Brain pericyte (primary cell): ENCODE results near the gene PDE4D.
"Not testable (repeated sequence)": the region's sequence is repeated elsewhere in the genome, so short reads cannot be mapped to it uniquely, and the experiment has no call there.

ENCODE experiments used
- DNase-seq: peaks from one replicate; pipeline ENCODE4 v3.0.0-alpha.2; 2012; ENCODE audit warnings: low read depth, low spot score

The PDE4D gene

DNA sequence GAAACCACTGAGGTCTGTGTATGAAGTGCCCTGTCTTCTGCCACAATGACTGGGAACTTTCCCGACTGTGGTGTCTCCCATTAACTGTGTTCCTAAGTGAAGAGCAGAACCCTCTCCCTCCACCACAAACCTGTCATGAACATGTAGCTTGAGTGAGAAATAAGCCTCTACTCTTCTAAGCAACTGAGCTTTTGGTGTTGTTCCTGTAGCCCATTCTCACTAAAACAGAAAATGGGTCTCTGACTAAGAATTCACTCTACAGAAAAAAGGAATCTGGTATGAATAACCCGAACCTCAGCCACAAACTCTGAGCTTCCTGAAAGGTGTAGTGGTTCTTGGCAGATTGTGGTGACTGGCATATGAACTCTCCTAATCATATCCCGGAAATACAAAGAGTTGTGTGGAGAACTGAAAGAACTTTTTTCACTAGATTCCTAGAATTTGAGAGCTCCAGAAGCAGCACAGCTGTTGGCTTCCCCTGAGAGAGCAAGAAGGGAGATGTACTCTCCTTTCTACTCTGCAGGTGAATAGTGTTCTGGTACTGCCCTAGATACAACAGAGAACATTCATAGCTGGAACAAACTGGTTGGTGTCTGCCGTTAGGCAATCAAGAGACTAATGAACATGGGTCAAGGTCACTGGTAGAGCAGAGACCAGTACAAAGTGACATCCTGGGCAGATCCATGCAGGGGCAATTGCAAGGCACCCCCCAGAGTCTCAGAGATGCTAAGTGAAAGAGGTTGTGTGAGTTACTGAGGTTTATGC is 283.8 kb downstream of the PDE4D start:
- DNase-seq: no peak

DNA sequence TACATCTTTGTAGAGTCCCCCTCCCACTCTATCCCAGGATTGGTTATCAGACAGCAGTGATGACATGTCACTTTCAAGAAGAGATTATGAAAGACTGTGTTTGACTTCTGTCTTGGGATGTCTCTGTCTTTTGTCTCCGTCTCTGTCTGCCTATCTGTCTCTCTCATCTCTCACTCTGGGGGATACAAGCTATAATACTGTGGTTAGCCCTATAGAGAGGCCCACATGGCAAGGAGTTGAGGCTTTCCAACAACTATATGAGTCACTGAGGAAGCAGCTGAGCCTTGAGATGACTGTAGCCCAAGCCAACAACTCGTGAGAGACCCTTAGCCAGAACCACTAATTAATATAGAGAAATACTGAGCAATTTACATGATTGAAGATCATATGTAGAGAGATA is 284.8 kb downstream of the PDE4D start:
- no peak for DNase-seq

DNA sequence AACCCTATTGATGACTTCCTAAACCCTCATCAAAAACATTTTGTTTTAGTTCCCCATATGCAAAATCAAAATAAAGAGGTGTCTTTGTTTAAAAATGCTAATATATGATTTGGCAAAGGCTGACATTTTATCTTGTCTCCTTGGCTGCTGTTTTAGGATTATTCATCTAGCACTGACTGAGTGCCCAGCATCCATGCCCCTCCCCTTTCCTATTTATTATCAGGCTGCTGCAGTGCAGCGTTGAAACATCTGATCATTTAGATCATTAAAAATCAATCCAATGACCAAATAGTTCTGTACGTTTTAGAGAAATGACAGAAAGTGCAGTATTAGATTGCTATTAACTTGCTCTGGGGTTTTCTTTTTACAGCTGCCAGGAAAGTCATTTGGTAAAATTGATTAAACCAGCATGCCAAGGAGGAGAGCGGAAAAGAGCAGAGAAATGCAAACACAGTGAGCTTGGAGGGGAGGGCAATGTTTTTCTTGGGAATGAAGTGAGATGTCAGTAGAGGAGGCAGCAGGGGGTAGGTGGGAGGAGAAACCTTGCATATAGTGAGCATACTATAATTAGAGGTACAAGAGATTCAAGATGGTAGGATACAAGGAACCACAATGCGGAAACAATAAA is 286.3 kb downstream of the PDE4D start:
- no peak for DNase-seq

DNA sequence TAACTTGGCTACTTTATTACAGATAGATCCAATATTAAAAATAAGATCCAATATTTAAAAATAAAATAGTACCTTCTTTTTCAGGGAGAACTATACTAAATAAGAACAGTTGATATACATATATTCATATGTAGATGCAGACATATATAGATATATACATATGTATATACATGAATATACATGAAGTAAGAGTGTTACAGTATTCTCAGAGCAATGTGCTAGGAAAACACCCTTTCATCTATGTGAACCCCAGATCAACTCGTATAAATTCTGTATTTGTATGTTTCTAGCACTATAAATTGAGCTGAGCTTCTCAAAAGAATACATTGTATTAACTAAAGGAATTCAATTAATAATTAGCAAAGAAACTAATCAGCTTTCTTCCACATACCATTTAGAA is 287.6 kb downstream of the PDE4D start:
- no peak for DNase-seq

DNA sequence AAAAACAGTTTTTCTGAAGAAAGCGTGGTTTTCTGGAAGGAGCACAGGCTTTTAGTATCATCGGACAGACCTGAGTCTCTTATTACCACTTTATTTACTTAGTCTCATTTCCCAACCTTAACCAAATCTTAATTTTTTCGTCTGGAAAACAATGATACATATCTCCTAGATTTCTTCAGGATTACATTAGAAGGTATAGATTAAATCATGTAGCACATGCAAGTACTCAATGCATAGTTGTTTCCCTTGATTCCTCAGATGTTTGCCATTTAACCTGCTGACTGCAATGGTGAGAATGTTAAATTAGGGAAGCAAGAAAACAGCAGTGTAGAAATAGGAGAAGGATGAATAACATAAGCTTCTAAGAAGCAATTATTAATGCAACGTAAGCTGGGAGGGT is 289.4 kb downstream of the PDE4D start:
- no peak for DNase-seq

DNA sequence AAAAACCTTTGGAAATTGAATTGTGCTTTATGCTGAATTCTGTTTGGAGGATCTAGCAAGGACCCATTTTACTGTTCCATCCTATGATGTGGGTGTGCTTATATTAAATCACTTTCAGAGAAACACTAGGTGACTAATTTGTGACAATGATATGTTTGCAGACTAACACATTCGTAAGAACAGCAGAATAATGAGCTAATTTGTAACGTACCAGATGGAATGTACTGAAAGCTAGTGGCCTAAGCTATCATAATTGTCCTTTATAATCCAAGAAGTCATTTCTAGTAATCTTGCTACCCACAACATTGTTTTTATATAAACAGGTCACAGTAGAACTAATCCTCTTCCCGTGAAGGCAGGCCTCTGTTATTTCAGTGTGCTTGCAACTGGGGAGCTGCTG is 292.5 kb downstream of the PDE4D start:
- no peak for DNase-seq

DNA sequence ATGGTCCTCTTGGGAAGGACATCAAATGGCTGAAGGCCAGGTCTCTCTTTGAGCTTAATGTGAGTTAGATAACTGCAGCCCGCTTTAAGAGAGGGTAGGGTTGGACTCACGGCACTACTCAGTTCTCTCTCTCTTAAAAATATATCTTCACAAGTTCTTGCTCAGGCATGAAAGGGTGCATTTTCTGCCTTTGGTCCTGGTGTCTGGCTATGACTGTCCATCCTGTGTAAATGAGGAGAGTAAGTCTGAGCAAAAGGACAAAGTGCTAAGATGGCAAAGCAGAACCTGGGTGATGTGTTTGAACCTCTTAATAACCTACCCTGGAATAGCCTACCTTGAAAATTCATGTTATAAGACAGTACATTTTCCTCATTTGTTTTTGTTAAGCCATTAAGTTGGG is 293.4 kb downstream of the PDE4D start:
- DNase-seq: no peak

DNA sequence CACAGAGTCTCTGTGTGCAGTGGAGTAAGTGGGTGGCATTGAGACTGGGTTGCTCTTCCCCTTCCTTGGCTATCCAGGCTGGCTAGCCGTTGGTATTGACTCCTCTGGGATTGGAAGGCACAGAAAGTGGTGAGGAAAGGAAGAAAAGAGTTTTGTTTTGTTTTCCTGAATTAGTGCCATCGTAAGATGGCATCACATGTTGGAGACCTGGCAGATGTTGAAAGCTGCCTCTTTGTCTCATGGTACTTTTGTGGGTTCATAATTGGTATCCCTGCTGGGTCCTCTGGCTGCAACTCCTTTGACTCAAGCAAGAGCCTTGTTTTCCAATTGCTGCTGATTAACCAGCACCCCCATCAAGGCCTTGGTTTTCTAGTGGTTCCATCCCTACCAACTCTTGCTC is 293.8 kb downstream of the PDE4D start:
- no peak for DNase-seq

DNA sequence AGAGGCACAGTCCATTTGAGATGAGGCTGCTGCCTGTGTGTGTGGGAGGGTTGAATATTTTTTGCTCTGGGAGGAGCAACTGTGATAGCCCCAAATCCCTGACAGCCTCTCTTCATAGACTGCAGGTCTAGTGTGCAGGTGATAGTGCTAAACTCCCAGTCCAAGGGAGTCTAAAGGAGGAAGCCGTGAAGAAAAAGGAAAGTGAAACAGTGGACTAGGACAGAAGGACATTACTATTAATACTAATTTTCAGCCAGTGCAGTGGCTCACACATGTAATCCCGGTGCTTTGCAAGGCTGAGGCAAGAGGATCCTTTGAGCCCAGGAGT is 295.0 kb downstream of the PDE4D start:
- DNase-seq: no peak

DNA sequence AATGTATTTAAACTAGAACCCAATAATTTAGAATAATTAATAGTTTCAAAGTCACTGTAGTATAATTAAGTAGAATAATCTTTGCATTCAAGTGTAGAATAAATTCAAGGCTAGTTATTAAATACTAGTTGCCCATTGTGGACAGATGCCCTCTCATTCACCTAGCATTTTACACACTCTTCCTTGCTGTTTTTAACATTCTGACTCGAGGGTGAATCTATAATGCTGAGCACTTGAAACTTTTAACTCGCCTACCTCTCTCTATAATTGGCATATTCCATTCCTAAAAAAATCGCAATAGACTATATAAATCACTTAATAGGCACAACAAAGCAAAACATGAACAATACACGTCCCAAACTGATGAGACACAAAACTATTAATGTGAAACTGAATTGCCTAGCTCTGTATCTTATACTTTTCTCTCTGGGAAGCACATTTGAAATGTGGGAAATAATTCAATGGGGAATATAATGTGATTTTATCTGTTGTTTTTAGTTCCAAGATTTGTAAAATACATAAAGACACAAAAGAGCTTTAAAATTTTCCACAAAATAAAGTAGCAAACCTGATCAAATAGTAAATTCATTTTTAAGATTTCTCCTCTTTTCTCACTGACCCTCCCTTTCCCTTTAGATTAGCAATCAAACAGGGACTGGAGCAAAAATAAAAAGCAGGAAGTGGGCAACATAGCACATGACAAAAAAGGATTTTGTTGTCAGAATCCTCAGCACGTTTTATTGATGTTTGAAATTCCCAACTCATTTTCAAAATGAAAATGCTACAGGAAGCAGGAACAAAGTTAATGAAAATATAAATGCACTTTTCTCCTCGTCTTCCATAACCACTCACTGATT is 295.6 kb downstream of the PDE4D start:
- no peak for DNase-seq

DNA sequence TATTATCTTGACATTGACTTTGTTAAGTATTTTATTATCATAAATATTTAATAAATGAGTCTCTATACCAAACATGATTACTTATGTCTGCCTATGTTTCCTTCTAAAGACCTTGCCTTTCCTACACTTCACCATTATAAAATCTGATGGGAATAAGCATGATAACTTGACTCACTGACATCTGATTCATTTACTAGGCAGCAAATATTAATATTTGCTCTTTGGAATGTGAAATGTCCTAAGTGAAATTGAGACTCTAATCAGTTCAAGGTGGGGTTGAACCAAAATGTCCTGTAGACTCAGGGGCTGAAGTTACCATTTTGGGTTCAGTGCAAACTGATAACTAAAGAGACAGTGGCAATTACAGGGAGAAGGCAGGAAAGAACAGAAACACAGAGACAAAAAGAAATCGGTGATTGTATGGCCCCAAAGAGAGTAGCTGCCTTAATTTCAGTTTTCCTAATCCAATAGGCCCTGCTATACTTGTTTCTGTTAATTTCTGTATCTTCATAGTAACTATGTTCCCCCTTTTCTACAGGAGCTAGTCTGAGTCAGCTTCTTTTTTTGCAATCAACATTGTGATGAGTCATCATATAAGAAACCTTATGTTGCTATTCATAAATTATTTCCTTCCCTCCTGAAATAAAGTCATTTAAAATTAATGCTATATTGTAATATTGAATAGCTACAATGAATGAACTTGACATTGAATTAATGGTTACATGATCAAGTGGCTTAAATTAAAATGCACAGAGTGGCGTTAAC is 296.8 kb downstream of the PDE4D start:
- DNase-seq: no peak

DNA sequence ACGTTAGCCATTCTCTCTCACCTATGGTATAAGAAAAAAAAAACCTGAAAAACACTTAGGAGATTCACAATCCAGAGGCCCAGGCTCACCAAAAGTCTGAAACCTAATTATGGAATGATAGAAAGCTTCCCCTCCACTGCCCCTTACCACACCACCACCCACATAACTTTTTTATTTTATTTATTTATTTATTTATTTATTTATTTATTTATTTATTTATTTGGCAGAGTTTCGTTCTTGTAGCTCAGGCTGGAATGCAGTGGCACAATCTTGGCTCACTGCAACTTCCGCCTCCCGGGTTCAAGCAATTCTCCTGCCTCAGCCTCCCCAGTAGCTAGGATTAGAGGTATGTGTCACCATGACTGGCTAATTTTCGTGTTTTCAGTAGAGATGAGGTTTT is 299.4 kb downstream of the PDE4D start:
- not testable (repeated sequence) for DNase-seq

DNA sequence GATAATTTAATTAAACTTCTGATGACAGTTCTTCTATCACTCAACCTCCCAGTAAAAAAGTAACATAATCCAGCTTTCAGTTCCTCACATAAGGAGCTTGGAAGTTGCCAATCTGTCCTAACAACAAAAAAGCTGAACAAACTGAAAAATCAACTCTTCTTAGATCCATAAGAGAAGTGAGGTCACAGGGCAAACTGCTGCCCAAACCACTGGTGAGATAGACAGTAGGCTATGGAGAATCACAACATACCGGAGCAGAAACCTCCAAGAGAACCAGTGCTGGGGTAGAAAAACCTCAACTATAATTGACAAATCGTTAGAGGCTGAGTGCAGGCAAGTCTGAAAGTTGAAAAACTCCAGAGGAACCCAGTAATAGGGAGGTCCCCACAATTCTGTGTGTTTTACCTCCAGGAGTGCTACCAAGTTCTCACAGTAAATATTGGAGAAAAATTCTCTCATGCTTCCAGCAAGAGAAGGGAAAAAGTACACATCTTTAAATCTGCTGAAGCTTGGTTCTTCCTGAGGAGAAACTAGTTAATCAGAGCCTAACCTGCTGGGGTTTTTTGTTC is 300.0 kb downstream of the PDE4D start:
- no peak for DNase-seq

DNA sequence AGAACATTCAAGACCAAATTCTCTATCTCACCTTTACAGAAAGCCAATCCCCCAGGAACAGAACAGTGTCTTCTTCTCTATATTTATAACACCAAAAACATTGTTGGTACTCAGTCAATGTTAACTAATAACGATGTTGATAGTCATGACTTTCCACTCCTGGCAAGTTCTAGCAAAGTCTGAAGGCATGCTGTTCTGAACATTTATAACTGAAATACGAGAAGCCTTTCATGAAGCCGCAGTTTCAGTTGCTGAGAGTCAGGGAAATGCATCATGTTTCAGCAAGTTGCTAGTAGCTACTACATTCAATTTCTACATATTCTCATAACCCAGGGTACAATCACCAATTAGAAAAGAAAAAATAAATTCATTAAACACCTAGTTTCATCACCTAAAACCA is 301.4 kb downstream of the PDE4D start:
- peak; percentile 40 for DNase-seq

DNA sequence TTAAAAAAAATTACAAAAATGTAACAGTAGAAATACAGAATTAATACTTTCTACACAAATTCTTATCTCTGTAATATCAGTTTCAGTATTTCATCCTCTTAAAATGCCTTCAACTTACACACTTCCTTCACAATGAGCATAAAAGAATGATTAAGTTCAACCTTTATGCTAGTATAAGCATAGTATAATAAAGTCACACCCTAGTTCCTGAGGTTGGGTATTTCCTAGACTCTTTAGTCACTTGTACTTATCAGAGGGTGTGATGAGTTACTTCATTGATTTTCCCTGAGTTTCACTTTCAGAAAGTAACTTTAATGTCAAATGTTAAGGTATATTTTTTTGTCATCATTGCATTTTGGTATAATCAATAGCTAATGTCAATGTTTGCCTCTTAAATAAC is 302.4 kb downstream of the PDE4D start:
- no peak for DNase-seq

DNA sequence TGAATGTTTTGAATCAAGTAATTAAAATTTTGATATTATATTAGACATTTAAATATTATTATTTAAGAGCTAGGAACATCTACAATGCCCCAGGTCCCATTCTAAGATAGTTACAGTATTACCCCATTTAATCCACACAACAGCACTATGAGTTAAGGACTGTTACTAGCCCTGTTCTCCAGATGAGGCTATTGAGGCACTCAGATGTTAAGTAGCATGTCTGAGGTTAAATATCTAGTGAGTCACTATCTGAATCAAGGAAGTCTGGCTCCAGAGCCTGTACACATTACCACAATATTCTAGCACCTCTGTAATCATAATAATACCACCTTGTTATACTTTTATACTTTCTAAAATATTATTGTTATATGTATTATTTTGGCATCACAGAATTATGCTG is 304.6 kb downstream of the PDE4D start:
- no peak for DNase-seq

DNA sequence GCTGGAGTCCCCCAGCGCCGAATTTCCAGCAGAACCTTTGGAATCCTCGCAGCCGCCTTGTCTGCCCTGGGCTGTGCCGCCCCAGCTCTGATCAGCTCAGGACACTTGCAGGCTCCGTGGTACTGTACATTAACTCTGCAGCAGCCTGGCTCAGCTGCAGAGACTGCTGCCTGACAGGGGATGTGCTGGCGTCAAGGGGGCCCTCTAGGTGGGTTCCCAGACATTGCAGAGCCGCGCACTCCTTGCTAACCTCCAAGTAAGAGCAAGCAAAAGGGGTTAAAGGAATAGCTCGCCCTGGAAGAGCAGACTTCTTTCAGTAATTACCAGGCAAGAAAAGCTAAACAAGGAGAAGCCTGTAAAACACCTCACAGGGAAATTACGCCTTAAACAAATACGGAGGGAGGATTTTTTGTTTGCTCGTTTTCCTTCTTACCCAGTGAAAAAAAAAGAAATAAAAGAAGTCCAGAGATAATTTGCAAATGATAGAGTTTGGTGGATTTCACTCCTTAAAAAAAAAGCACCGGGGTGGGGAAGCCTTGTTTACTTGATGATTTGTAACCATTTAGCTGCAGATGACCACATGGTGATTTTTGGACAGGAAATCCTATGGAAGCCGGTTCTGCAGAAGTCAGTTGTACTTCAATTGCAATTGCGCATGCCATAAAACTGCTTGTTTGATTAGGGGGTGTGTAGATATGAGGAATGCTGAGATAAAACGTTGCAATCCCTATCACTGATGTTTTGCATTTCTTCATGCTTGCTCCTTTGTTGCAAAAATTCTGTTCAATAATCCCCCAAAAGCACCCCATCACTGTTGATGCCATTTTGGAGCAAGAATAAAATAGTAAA is 305.8 kb downstream of the PDE4D start:
- peak; percentile 57 for DNase-seq

DNA sequence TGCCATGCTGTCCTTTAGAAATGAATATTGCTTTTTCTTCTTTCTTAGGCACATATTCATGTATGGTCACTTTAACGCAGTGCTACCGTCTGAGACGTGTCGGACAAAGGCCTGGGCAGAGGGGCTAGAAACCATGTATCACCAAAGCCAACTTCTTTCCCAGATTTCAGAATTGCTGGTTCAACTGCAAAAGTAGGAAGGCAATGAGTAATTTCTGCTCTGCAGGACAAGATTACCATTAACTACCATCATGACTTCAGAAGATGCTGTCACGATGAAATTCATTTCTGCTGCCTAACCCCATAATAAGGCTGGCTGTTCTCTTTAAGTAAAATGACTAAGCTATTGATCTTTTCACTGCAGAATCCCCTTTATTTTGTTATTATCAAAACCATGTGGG is 306.7 kb downstream of the PDE4D start:
- DNase-seq: no peak

DNA sequence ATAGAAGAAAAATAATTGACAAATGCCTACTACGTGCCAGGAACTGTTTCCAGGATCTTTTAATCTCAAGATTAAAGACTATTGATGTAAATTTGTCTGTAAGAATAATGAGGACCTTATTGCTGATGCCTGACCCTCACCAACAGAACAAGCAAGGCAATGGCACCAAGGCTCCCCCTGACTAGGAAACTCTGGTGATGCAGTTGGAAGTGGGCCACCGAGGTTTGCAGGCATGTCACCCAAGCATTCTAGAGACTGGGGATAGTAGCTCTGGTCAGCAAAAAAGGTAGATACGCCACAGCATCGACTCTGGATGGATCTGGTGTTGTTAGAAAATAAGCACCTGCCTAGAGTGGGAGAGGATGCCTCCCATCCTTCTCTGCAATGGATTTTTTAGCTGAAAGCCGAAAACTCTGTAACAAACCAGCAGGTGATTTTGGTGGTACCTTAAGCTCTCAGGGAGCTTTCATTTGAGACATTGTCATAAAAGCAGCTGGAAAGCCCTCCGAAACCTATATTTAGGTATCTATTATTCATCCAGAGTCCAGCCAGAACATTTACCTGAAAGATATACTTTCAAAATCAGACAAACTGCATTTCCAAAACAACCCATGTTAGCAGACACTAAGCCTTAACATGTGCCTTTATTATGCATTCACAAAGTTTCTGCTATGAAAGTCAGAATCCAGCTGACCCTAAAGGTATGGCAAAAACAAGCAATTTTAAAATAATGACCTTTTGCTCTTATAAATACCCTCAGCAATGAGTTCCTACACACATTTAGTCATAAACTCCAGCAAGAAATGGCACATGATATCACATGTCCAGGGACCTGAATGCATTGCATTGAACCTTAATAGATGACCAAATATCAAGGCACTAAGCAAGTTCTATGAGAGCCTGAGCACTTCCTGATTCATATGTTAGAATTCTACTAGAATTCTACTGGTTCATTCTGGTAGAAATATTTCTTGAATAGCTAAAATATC is 308.4 kb downstream of the PDE4D start:
- DNase-seq: no peak
